ENCODE measurements around the gene CAMTA1. TPM values are rescaled to one million over a fixed set of nuclear protein-coding genes. Genes with fewer than 3 reads are reported as not detected.

CAMTA1 gene
- total RNA-seq, 6 experiments from 2014 or later, result 78.1 to 96.6 (median 86.1) TPM

DNA sequence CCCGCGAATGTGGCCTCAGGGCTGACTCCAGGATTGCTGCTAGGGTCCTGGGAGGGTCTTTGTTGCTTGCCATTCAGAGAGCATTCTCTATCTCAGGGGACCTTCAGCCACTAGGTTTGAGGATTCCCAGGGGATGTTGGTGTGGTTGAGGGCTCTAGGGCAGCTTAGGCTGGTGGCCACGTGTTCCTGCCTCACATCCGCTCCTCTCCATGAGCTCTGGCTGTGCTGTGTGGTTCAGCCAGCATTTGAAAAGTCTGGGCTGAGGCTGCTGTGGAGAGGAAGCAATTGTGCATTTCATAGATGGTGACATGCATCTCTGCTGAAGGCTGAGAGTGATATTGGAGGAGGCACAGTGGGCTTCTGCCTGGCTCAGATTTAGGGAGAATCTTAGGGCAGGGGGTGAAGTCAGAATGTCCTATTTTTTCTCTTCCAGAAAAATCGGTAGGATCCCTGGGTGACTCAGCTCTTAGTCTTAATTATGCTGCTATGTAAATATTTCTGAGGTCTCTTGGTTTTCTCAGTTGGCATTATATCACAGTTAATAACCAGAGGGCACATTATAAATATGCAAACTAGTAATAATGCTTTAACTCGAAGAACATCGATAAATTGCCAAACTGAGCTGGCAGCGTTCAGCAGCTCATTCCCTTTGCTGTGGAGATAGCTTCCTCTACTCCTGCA is 182.3 kb downstream of the CAMTA1 start:
- H3K9me3 Mint-ChIP-seq, result no peaks in the 10 kb centered on the region
- peak; percentile 10 for DNase-seq
- H3K4me3 Mint-ChIP-seq, result peak overlapping the region; percentile 66; the same call in 1 of the 2 replicates
- H3K27me3 Mint-ChIP-seq (ENCODE audit: insufficient read depth), result peaks cover 9% of the 10 kb centered on the region
- H3K27ac Mint-ChIP-seq, result peak overlapping the region; percentile 77
- TF ChIP-seq, protein P1, sequence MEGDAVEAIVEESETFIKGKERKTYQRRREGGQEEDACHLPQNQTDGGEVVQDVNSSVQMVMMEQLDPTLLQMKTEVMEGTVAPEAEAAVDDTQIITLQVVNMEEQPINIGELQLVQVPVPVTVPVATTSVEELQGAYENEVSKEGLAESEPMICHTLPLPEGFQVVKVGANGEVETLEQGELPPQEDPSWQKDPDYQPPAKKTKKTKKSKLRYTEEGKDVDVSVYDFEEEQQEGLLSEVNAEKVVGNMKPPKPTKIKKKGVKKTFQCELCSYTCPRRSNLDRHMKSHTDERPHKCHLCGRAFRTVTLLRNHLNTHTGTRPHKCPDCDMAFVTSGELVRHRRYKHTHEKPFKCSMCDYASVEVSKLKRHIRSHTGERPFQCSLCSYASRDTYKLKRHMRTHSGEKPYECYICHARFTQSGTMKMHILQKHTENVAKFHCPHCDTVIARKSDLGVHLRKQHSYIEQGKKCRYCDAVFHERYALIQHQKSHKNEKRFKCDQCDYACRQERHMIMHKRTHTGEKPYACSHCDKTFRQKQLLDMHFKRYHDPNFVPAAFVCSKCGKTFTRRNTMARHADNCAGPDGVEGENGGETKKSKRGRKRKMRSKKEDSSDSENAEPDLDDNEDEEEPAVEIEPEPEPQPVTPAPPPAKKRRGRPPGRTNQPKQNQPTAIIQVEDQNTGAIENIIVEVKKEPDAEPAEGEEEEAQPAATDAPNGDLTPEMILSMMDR (IDR thresholded peaks at IDR 0.05), result no peak
- H3K4me1 Mint-ChIP-seq (ENCODE audit: low read depth), result peaks cover 36% of the 10 kb centered on the region
- no peaks in the 10 kb centered on the region; the same call in 1 of the 2 replicates for H3K36me3 Mint-ChIP-seq (ENCODE audit: low read depth)

DNA sequence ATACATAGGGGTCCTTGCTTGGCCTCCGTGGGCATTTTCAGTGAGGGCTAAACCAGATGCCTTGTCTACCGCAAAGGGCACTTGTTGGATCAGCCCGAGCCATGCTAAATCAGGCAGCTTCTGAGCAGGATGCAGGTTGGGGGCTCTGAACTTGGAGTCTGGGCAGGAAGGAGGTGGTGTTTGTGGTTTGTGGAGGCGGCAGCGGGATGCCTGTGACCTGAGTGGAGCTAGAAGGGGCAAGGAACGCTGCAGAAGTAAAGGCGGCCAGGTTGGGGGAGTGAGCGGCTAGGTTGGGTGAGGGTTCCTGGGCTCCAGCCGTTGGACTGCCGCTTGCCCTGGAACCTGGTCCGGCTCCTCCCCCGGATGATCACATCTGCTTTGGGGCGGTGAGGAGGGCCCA is 183.9 kb downstream of the CAMTA1 start:
- no peak overlapping the region for H3K27ac Mint-ChIP-seq
- H3K27me3 Mint-ChIP-seq (ENCODE audit: insufficient read depth), result peaks cover 9% of the 10 kb centered on the region
- peaks cover 36% of the 10 kb centered on the region for H3K4me1 Mint-ChIP-seq (ENCODE audit: low read depth)
- H3K9me3 Mint-ChIP-seq, result no peaks in the 10 kb centered on the region
- H3K36me3 Mint-ChIP-seq (ENCODE audit: low read depth), result no peaks in the 10 kb centered on the region; the same call in 1 of the 2 replicates
- DNase-seq, result peak; percentile 3
- TF ChIP-seq, protein P1 (IDR thresholded peaks at IDR 0.05), result no peak
- no peak overlapping the region for H3K4me3 Mint-ChIP-seq

DNA sequence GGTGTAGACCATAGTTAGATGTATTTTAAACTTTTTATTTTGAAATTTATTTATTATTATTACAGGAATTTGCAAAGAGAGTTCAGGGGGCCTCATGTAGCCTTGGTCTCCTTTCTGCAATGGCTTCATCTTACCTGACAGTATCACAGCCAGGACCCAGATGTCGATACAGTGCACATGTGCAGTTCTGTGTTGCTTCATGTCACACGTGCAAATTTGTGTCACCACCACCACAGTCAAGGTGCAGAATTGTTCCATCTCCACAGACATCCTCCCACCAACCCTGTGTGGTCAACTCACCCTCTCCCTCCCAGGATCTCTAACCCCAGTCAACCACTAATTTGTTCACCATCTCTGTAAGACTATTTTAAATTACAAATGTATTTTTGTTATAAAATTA is 184.5 kb downstream of the CAMTA1 start:
- H3K4me1 Mint-ChIP-seq (ENCODE audit: low read depth), result peaks cover 36% of the 10 kb centered on the region

DNA sequence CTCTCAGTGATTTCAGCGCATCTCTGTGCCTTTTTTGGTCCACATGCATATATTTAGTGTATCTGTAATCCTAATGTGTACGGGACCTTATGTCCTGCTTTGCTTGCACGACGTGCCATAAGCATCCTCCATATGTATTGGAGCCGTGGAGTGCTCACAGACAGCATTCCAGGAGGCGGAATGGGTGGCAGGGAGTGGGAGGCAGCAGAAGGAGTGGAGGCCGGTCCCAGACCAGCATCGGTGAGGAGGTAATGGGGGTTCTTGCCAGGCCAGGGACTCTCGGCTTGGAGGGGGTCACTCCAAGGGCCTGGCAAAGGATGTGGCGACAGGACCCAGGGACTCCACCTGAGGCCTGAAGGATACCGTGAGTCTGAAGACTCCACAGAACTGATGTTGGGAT is 185.0 kb downstream of the CAMTA1 start:
- Mint-ChIP-seq H3K36me3 (ENCODE audit: low read depth) (no peaks in the 10 kb centered on the region; the same call in 1 of the 2 replicates), H3K4me1 (ENCODE audit: low read depth) (peaks cover 36% of the 10 kb centered on the region), H3K4me3 (no peak overlapping the region), H3K9me3 (no peaks in the 10 kb centered on the region), H3K27ac (no peak overlapping the region), H3K27me3 (ENCODE audit: insufficient read depth) (peaks cover 13% of the 10 kb centered on the region)
- TF ChIP-seq, protein P1 (IDR thresholded peaks at IDR 0.05), result no peak
- no peak for DNase-seq

More for the DNA sequence above, 184.5 kb downstream of the CAMTA1 start:
- Mint-ChIP-seq H3K27me3 (ENCODE audit: insufficient read depth) (peaks cover 9% of the 10 kb centered on the region), H3K4me3 (no peak overlapping the region), H3K36me3 (ENCODE audit: low read depth) (no peaks in the 10 kb centered on the region; the same call in 1 of the 2 replicates), H3K27ac (no peak overlapping the region), H3K9me3 (no peaks in the 10 kb centered on the region)
- DNase-seq, result no peak
- TF ChIP-seq, protein P1 (IDR thresholded peaks at IDR 0.05), result no peak

GRCh38 chr1:6971048-6971447 is 185.8 kb downstream of the CAMTA1 start:
- TF ChIP-seq, protein P1 (IDR thresholded peaks at IDR 0.05), result no peak
- Mint-ChIP-seq H3K27me3 (ENCODE audit: insufficient read depth) (peaks cover 17% of the 10 kb centered on the region), H3K4me3 (no peak overlapping the region), H3K9me3 (no peaks in the 10 kb centered on the region), H3K4me1 (ENCODE audit: low read depth) (peaks cover 36% of the 10 kb centered on the region), H3K36me3 (ENCODE audit: low read depth) (no peaks in the 10 kb centered on the region; the same call in 1 of the 2 replicates), H3K27ac (no peak overlapping the region)
- peak; percentile 22 for DNase-seq
